Activated gamma-delta T cell (primary cell): ENCODE measurements around the gene BATF2.
"Not testable (repeated sequence)": the region's sequence is repeated elsewhere in the genome, so short reads cannot be mapped to it uniquely, and the experiment has no call there.

ENCODE experiments used
- DNase-seq: peaks from one replicate; lab custom pipeline; 2025; lab: John Stamatoyannopoulos, UW

The BATF2 gene

GRCh38 chr11:65013888-65014725 lies 17.3 kb upstream of the BATF2 start, which contains the start of gene ARL2:
Gene ARL2 (plus strand): TSS chr11:65014160. CDS start chr11:65014208, 48 bp downstream.
- peak; percentile 78 for DNase-seq

DNA sequence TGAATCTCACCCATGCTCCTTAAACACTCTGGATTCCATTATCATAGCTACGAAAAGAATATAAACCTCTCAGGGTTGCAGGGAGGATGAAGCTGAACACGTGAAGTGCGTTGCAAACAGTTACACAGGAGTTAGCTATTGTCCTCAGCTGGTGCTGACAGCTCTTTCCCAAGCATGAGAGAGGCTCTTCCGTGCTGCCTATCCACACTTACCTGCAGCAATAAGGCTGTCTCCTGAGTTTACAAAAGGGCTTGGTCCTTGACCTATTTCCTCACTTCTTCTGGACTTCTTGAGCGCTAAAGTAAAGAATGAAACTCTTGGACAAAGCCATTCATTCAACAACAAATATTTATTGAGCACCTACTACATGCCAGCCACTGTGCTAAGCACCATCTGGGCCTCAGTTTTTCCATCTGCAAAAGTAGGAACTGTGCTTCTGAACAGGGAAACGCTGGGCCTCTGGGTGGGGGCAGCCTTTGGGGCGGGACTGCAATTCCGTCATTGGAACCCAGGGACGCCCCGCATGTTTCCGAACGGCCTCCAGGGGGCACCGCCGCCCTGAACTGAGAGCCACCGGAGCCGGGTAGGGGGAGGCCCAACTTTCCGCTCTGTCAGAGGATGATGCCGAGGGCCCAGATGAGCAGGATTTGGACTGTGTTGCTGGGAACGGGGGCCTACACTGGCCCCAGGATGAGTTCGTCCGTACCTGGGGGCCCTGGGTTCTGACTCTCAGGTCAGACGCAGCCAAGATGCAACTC lies 16.5 kb upstream of the BATF2 start:
- DNase-seq = peak; percentile 68

DNA sequence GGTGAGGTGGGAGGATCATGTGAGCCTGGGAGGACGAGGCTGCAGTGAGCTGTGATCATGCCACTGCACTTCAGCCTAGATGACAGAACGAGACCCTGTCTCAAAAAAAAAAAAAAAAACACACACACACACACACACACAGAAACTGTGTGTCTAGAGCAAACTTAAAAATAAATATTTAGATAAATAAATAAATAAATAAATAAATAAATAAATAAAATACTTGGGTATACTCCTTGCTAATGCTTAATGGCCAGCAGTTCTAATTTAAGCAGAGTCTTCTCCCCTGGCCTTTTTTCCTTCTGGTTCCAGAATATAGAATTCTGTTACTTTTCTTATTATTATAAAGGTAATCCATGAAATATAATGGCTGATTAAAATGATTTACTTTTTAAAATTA lies 12.1 kb upstream of the BATF2 start:
- no peak for DNase-seq

GRCh38 chr11:65008016-65008415 lies 11.2 kb upstream of the BATF2 start:
- DNase-seq = no peak

- not testable (repeated sequence) for DNase-seq
These were observed 7.2 kb upstream of the BATF2 start for GRCh38 chr11:65003968-65004367.

- DNase-seq = no peak
These were observed 6.5 kb upstream of the BATF2 start for GRCh38 chr11:65003282-65003681.

GRCh38 chr11:65002706-65003105 lies 5.9 kb upstream of the BATF2 start:
- no peak for DNase-seq

GRCh38 chr11:64999478-64999877 lies 2.7 kb upstream of the BATF2 start:
- no peak for DNase-seq

- no peak for DNase-seq
These were observed 2.1 kb upstream of the BATF2 start for GRCh38 chr11:64998690-64999431.

GRCh38 chr11:64998141-64998540 lies 1.4 kb upstream of the BATF2 start:
- no peak for DNase-seq

- no peak for DNase-seq
These were observed 453 bp downstream of the BATF2 start for GRCh38 chr11:64996327-64996709.

- no peak for DNase-seq
These were observed 2.5 kb downstream of the BATF2 start for GRCh38 chr11:64994318-64994717.

- DNase-seq = no peak
These were observed 6.4 kb downstream of the BATF2 start for GRCh38 chr11:64990222-64990923.

DNA sequence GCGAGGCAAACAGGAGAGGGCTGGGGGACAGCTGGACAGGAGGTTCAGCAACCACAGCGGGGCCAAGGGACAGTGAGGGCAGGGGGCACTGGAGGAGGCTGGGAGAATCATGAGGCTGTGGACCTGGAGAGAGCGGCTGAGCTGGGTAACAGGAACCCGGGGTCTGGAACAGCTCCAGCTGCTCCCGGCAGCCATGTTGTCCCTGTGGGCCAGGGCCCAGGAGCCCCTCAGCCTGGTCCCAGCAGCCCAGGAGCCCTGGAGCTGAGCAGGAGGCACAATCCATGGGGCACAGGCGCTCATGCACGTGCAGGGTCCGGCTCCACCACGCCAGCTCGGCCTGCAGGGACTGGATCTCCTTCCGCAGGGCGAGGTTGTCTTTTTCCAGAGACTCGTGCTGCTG lies 7.4 kb downstream of the BATF2 start:
- no peak for DNase-seq

DNA sequence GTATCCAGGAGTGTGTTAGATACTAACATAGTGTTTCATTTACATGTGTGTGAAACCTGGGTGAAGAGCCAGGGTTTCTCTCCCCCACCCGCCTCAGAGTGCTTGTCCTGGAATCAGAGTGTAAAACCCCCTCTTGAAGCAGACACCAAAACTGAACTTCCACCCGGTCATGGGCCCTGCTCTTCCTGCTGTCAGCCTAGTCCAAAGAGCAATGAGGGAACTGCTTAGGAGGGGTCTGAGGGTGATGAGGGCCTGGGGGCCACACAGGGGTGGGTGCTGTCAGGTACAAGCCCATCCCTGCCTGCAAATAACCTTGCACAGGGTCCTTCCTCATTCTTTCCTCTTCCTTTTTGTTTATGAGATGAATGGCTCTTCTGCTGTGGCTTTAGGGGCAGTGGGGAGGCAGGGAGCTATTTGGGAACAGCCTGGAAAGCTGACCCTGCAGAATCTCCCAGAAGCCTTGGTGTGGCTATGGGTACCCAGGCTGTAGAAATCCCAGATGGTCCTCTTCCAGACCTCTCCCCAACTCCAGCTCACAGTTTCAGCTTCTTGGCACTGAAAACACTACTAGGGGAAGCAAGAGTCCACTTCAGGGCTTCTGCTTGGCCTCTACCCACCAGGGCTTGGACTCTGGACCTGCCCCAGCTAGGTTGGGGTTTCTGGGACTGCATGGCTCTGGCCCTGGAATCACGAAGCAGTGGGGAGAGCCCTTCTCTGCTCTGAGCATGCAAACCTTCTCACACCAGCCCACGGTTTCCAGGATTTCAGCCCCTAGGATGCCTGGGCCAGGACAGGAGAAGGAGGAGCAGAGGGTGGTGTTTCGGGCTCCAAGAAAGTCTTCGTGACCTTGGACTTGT lies 8.5 kb downstream of the BATF2 start:
- no peak for DNase-seq

GRCh38 chr11:64983339-64983738 lies 13.4 kb downstream of the BATF2 start:
- not testable (repeated sequence) for DNase-seq

GRCh38 chr11:64976651-64977050 lies 20.1 kb downstream of the BATF2 start:
- DNase-seq = no peak

- no peak for DNase-seq
These were observed 22.6 kb downstream of the BATF2 start for GRCh38 chr11:64974124-64974523.

GRCh38 chr11:64971421-64972233 lies 25.1 kb downstream of the BATF2 start, which contains the start of gene MAJIN:
Gene MAJIN (minus strand): TSS chr11:64972108. CDS start chr11:64959405, 12,703 bp downstream.
- peak; percentile 73 for DNase-seq

DNA sequence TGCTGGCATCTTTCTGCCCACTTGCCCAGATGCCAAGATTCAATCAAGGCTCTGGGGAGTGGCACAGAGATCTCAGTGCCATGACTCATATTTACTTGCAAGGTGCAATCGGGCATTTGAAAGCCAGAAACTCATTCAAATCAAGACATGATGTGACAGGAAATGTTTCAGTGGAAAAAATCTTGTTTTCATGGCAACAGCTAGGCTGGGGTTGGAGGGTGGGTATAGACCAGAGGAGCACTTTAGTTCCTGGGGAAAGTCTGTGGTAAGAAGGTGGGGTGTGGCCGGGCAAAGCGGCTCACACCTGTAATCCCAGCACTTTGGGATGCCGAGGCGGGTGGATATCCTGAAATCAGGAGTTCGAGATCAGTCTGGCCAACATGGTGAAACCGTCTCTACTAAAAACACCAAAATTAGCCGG lies 26.0 kb downstream of the BATF2 start:
- DNase-seq = no peak
